ENCODE results near the gene OLFML2B. TPM values are rescaled to one million over a fixed set of nuclear protein-coding genes. Genes with fewer than 3 reads are reported as not detected.

Gene OLFML2B
- total RNA-seq, 2 donors from 2014 or later = 1.6 to 4.9 TPM

- no peaks in the 10 kb centered on the region for H3K9me3 ChIP-seq
- H3K36me3 ChIP-seq (replicated peaks in 1 of 2; ENCODE audit: insufficient read depth in 1 of 2, low read depth in 2 of 2) = no peaks in the 10 kb centered on the region
- TF ChIP-seq CTCF (IDR thresholded peaks at IDR 0.05) = no peak
- 89 to 96% methylated on average over 1 of the region's 1 CpG for WGBS, 2 donors
- no peak for DNase-seq
- no peak overlapping the region for H3K4me3 ChIP-seq
- H3K27me3 ChIP-seq = no peaks in the 10 kb centered on the region
- H3K27ac ChIP-seq = no peak overlapping the region
- intact Hi-C loops (cut with DNase I) = no loop called here
- ATAC-seq = no peak
- no peaks in the 10 kb centered on the region for H3K4me1 ChIP-seq
Observed at GRCh38 chr1:161935264-161935663, 88.4 kb downstream of the OLFML2B start.

GRCh38 chr1:161933592-161934588 lies 89.8 kb downstream of the OLFML2B start:
- Histone ChIP-seq H3K36me3 (replicated peaks in 1 of 2; ENCODE audit: insufficient read depth in 1 of 2, low read depth in 2 of 2) (no peaks in the 10 kb centered on the region), H3K27ac (no peak overlapping the region), H3K4me3 (no peak overlapping the region), H3K27me3 (no peaks in the 10 kb centered on the region), H3K9me3 (no peaks in the 10 kb centered on the region), H3K4me1 (no peaks in the 10 kb centered on the region)
- ATAC-seq (no peak), DNase-seq (no peak)
- intact Hi-C loops (cut with DNase I) = no loop called here
- no peak for TF ChIP-seq POLR2A (IDR thresholded peaks at IDR 0.05)
- TF ChIP-seq CTCF (IDR thresholded peaks at IDR 0.05) = no peak
- WGBS, 2 donors = 68 to 86% methylated on average over 6 of the region's 6 CpGs

Other genes starting within 250 kb of the OLFML2B start
- gene NOS1AP, start 45.8 kb upstream of the OLFML2B start, total RNA-seq = 1 to 10 TPM; 3.1 to 4.0 TPM